ENCODE measurements around the gene BAIAP2. TPM values are rescaled to one million over a fixed set of nuclear protein-coding genes. Genes with fewer than 3 reads are reported as not detected.

BAIAP2 gene
- total and polyA plus RNA-seq, 2 donors (not counting 3 experiments of a cell fraction or from before 2014, with no cell fraction given): 12.3 to 18.6 TPM

GRCh38 chr17:81066771-81067315 lies 31.9 kb downstream of the BAIAP2 start:
- BruUV-seq (replicated peaks): no TSS peak
- no peak for FAIRE-seq
- POLR2A ChIA-PET: no interaction called here

More at GRCh38 chr17:81066771-81067315, 31.9 kb downstream of the BAIAP2 start:
- H3K9me3 ChIP-seq (replicated peaks; ENCODE audit: control insufficient read depth, insufficient read depth, low read length): no peaks in the 10 kb centered on the region
- no peaks in the 10 kb centered on the region for H3K4me1 ChIP-seq (ENCODE audit: control insufficient read depth, extremely low read depth, insufficient read depth, low read length)
- CTCF ChIA-PET: no interaction called here
- no peaks in the 10 kb centered on the region for H3K9me1 ChIP-seq (replicated peaks; ENCODE audit: control insufficient read depth, extremely low read depth, insufficient read depth, low read length)
- intact Hi-C loops (cut with micrococcal nuclease) (no loop called here), dilution Hi-C loops (cut with MboI; ENCODE audit: extremely low pct_ligation_motif_present, low sequenced_read_pairs) (no loop called here)
- no peaks in the 10 kb centered on the region for H3K79me2 ChIP-seq (ENCODE audit: control insufficient read depth, insufficient read depth, low read length)
- DNase-seq (ENCODE audit: low read depth, low spot score): no peak
- no peaks in the 10 kb centered on the region for H4K20me1 ChIP-seq (replicated peaks; ENCODE audit: control insufficient read depth, extremely low read depth, insufficient read depth, low read length)
- no peak overlapping the region for H3K4me2 ChIP-seq (ENCODE audit: insufficient read depth, low read length)
- TF ChIP-seq GATA2 (IDR thresholded peaks at IDR 0.05; ENCODE audit: insufficient read depth, insufficient read length, low read depth, low read length) (no peak), JUN (IDR thresholded peaks at IDR 0.05; ENCODE audit: borderline replicate concordance, insufficient read depth, insufficient read length, low read depth) (no peak), EZH2 (IDR thresholded peaks at IDR 0.05; ENCODE audit: borderline replicate concordance, low read depth, low read length, severe bottlenecking) (no peak), MAX (IDR thresholded peaks at IDR 0.05; ENCODE audit: insufficient read depth, insufficient read length) (no peak), POLR2A (IDR thresholded peaks at IDR 0.05; ENCODE audit: low read depth, low read length) (no peak), MYC (IDR thresholded peaks at IDR 0.05; ENCODE audit: low read depth, low read length) (no peak), CTCF (IDR thresholded peaks at IDR 0.05; ENCODE audit: extremely low read depth in 1 of 2, insufficient read depth in 1 of 2, low read depth in 1 of 2, low read length in 2 of 2) (no peak), POLR2AphosphoS5 (IDR thresholded peaks at IDR 0.05; ENCODE audit: insufficient read depth, low read depth, low read length) (no peak), FOS (IDR thresholded peaks at IDR 0.05; ENCODE audit: borderline replicate concordance, insufficient read depth, low read length) (no peak)
- H3K9ac ChIP-seq (replicated peaks; ENCODE audit: extremely low read depth, insufficient read depth, low read length): no peak overlapping the region
- H2AFZ ChIP-seq (ENCODE audit: low read depth, low read length): no peak overlapping the region
- no peaks in the 10 kb centered on the region for H3K27me3 ChIP-seq (ENCODE audit: control insufficient read depth in 2 of 2, insufficient read depth in 2 of 2, low read length in 2 of 2)
- no peak overlapping the region for H3K27ac ChIP-seq (ENCODE audit: insufficient read depth, low read depth, low read length)
- H3K4me3 ChIP-seq (replicated peaks in 1 of 3; ENCODE audit: insufficient read depth in 1 of 3, low read depth in 1 of 3, low read length in 3 of 3): no peak overlapping the region
- H3K36me3 ChIP-seq (ENCODE audit: control insufficient read depth in 2 of 2, extremely low read depth in 1 of 2, insufficient read depth in 2 of 2, low read length in 2 of 2): no peaks in the 10 kb centered on the region

Data from endothelial cell of umbilical vein (primary cell).